SJCRH30 (cell line): ENCODE data around the gene CDX1. TPM values are rescaled to one million over a fixed set of nuclear protein-coding genes. Genes with fewer than 3 reads are reported as not detected.

Experiments used
- DNase-seq, 2 experiments: peaks; one replicate each; pipeline ENCODE4 v3.0.0-alpha.2; 2015 to 2020
- H3K27ac ChIP-seq: fragments of 250-450 bp; sonication (Bioruptor Pico); 2 replicates; pipeline ENCODE4 v1.5.1; 2020; ENCODE audit warnings: mild to moderate bottlenecking, moderate library complexity
- H3K27me3 ChIP-seq: fragments of 250-450 bp; sonication (Bioruptor Pico); 2 replicates; pipeline ENCODE4 v1.5.1; 2020; ENCODE audit warnings: mild to moderate bottlenecking, moderate library complexity
- H3K36me3 ChIP-seq: fragments of 250-450 bp; sonication (Bioruptor Pico); 2 replicates; pipeline ENCODE4 v1.5.1; 2020; ENCODE audit warnings: mild to moderate bottlenecking, moderate library complexity
- H3K4me1 ChIP-seq: fragments of 250-450 bp; sonication (Bioruptor Pico); 2 replicates; pipeline ENCODE4 v1.5.1; 2020; ENCODE audit warnings: mild to moderate bottlenecking, moderate library complexity
- H3K4me3 ChIP-seq: fragments of 250-450 bp; sonication (Bioruptor Pico); 2 replicates; pipeline ENCODE4 v1.5.1; 2020; ENCODE audit warnings: mild to moderate bottlenecking, moderate library complexity
- H3K9me3 ChIP-seq: fragments of 250-450 bp; sonication (Bioruptor Pico); replicated peaks from 2 replicates; pipeline ENCODE4 v1.5.1; 2020; ENCODE audit warnings: mild to moderate bottlenecking, moderate library complexity
- total RNA-seq: library from RNA; depleted of rRNA; stranded (reverse); fragments of >200 nt; shearing (Covaris generic); gene quantifications from 2 replicates; pipeline ENCODE4 v1.2.3, GENCODE V29; 2014

Gene CDX1
- total RNA-seq, 1 experiment from 2014 or later, result not detected

DNA sequence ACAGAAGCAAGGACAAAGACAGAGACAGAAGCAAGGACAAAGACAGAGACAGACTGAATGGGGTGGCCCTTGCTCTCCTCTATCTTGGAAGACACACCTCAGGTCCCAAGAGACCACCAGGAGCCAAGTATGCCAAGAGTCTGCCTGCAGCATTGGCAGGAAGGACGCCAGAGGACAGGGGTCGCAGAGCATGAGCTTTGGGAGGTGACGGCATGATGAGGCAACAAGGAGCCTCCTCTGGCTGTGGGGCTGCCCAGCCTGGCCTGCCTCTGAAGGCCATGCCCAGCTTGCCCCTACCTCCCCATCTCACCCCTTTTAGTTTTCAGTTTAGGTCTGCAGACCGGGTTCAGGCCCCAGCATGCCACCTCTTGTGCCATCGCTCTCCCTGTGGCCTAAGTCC, 28.6 kb upstream of the CDX1 start:
- Histone ChIP-seq H3K4me1 (peaks cover 59% of the 10 kb centered on the region), H3K36me3 (no peaks in the 10 kb centered on the region), H3K9me3 (no peaks in the 10 kb centered on the region), H3K27me3 (no peaks in the 10 kb centered on the region), H3K4me3 (no peak overlapping the region), H3K27ac (peak overlapping the region; percentile 56; the same call in 1 of the 2 replicates)
- no peak for DNase-seq

- DNase-seq, result peak; percentile 74 to 80
- no peaks in the 10 kb centered on the region for H3K27me3 ChIP-seq
- no peak overlapping the region; the same call in 1 of the 2 replicates for H3K4me3 ChIP-seq
- H3K27ac ChIP-seq, result peak overlapping the region; percentile 56; the same call in 1 of the 2 replicates
- peaks cover 66% of the 10 kb centered on the region for H3K4me1 ChIP-seq
- no peaks in the 10 kb centered on the region for H3K9me3 ChIP-seq
- H3K36me3 ChIP-seq, result no peaks in the 10 kb centered on the region
Observed at GRCh38 chr5:150138551-150139265, 27.9 kb upstream of the CDX1 start.

DNA sequence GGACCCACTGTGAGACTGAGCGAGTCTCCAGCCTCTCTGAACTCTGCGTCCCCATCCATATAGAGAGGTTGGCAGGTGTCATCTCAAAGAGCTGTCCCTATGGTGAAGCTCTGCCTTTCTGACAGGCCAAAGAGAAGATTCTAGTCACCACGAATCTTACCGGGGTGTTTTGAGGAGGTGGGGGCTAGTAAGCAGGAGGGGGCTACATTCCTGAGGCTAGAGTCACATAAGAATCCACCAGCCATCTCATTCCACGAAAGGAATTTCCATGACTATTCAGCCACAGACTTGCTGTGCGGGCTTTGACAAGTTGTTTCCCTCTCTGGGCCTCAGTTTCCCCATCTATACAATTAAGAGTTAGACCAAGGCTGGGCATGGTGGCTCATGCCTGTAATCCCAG, 27.2 kb upstream of the CDX1 start:
- H3K9me3 ChIP-seq, result no peaks in the 10 kb centered on the region
- DNase-seq, result no peak
- peaks cover 72% of the 10 kb centered on the region for H3K4me1 ChIP-seq
- H3K4me3 ChIP-seq, result no peak overlapping the region
- no peaks in the 10 kb centered on the region for H3K36me3 ChIP-seq
- H3K27ac ChIP-seq, result peak overlapping the region; percentile 56; the same call in 1 of the 2 replicates
- no peaks in the 10 kb centered on the region for H3K27me3 ChIP-seq

GRCh38 chr5:150140830-150141229, 25.7 kb upstream of the CDX1 start:
- H3K4me3 ChIP-seq, result no peak overlapping the region
- H3K36me3 ChIP-seq, result no peaks in the 10 kb centered on the region

GRCh38 chr5:150141544-150142184, 24.9 kb upstream of the CDX1 start:
- no peak for DNase-seq
- H3K27ac ChIP-seq, result peak overlapping the region; percentile 82

More at GRCh38 chr5:150140830-150141229, 25.7 kb upstream of the CDX1 start:
- H3K27me3 ChIP-seq, result no peaks in the 10 kb centered on the region
- H3K4me1 ChIP-seq, result peaks cover 78% of the 10 kb centered on the region
- peak overlapping the region; percentile 28; the same call in 1 of the 2 replicates for H3K27ac ChIP-seq
- peak in 1 of 2 experiments; percentile 42 for DNase-seq
- H3K9me3 ChIP-seq, result no peaks in the 10 kb centered on the region

GRCh38 chr5:150142185-150142958, 24.2 kb upstream of the CDX1 start:
- Histone ChIP-seq H3K9me3 (no peaks in the 10 kb centered on the region), H3K27ac (peak overlapping the region; percentile 82), H3K27me3 (no peaks in the 10 kb centered on the region), H3K4me1 (peaks cover 74% of the 10 kb centered on the region), H3K4me3 (no peak overlapping the region), H3K36me3 (no peaks in the 10 kb centered on the region)
- no peak for DNase-seq

More at GRCh38 chr5:150141544-150142184, 24.9 kb upstream of the CDX1 start:
- no peaks in the 10 kb centered on the region for H3K9me3 ChIP-seq
- no peaks in the 10 kb centered on the region for H3K27me3 ChIP-seq
- H3K4me1 ChIP-seq, result peaks cover 78% of the 10 kb centered on the region
- H3K36me3 ChIP-seq, result no peaks in the 10 kb centered on the region
- no peak overlapping the region for H3K4me3 ChIP-seq

DNA sequence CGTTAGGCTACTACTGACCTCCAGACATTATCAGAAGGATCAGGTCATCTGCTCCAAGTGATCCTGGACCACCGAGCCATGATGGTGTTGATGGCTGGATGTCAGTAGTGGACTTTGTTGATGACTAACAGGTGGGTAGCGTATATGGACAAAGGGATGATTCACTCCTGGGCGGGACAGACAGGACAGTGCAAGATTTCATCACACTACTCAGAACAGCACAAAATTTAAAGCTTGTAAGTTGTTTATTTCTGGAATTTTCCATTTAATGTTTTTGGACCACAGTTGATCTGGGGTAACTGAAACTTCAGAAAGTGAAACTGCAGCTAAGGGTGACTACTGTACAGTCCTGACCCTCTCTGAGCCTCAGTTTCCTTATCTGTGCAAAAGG, 23.6 kb upstream of the CDX1 start:
- peak; percentile 50 to 63 for DNase-seq
- Histone ChIP-seq H3K9me3 (no peaks in the 10 kb centered on the region), H3K27me3 (no peaks in the 10 kb centered on the region), H3K4me3 (no peak overlapping the region), H3K36me3 (no peaks in the 10 kb centered on the region), H3K4me1 (peaks cover 68% of the 10 kb centered on the region), H3K27ac (peak overlapping the region; percentile 82)

DNA sequence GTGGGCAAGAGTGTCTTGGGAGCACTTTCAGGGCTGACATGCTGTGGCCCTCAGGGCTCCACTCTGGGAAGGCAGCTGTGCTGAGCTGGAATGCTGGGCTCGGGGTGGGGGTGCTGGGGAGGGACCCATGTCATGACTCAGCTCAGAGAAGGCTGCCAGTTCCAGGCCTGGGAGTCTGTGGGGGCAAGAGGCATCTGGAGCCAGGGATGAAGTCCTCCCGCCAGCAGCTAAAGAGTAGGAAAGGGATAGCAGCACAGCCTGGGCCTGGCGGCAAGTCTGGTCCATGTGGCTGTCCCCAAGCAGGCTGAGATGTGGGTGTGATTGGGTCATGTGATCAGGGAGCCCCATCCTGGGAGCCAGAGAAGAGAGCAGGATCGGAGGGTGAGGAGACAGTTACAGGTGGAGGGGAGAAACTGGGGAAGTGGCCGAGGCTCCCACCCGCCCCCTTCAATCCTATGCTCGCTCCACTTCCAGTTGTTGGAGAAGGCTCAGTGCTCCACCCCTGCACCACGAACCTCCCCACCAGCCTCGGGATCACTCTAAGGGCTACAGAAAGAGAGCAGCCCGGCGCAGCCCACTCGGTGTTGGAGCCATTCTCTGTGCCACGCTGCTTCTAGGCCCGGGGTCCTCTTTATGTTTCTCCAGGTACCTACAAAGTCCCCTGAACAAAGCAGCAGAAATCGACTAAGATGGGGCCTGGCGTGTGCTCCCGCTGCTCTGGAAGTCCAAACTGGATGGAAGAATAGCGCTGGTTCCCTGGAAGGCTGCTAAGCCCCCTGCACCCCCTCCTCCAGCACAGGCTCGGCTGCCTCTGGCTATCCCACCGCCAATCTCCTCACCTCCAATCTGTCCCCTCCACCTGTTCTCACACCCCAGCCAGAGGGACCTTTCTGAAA, 23.0 kb upstream of the CDX1 start:
- Histone ChIP-seq H3K4me3 (peak overlapping the region; percentile 18), H3K27me3 (no peaks in the 10 kb centered on the region), H3K27ac (peak overlapping the region; percentile 82), H3K9me3 (no peaks in the 10 kb centered on the region), H3K36me3 (no peaks in the 10 kb centered on the region), H3K4me1 (peaks cover 62% of the 10 kb centered on the region)
- DNase-seq, result peak; percentile 79 to 88

DNA sequence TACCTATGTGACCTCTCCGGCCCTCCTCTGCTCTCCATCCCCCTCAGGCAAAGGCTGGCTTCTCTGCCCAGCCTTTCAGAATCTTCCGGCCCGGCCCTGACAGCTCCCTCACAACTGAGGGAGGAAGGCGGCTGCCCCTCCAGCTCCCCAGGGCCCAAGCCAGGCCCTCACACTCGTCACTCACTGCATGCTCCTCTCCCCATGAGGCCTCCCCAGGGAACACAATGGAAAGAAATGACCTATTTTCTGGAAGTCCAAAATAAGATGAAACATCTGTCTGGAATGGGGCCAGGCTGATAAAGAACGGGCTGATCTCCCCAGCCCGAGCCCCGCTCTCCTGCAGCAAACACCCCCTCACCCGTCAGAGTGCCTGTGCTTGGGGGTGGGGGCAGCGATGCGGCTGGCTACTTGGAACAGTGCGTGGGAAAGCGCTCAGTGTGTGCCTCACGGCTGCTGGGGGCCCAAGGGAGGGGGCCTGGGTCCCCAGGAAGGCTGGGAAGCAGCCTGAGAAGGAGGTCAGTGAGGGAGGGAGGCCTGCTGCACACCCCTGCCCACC, 22.3 kb upstream of the CDX1 start:
- peak overlapping the region; percentile 18 for H3K4me3 ChIP-seq
- no peaks in the 10 kb centered on the region for H3K9me3 ChIP-seq
- H3K36me3 ChIP-seq, result no peaks in the 10 kb centered on the region
- peak overlapping the region; percentile 82 for H3K27ac ChIP-seq
- DNase-seq, result peak; percentile 39 to 45
- no peaks in the 10 kb centered on the region for H3K27me3 ChIP-seq
- peaks cover 54% of the 10 kb centered on the region for H3K4me1 ChIP-seq

DNA sequence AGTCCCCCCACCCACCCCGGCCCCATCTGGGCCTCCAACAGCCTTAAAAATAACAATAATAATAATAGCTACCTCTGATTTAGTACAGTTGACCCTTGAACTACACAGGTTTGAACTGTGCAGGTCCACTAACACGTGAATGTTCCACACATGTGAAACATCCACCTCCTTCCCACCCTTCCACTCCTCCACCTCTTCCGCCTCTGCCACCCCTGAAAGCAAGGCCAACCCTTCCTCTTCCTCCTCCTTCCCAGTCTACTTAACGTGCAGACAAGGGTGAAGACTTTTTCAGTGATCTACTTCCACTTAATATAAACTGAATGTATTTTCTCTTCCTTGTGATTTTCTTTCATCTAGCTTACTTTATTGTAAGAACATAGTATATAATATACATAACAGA, 21.7 kb upstream of the CDX1 start:
- no peak for DNase-seq

DNA sequence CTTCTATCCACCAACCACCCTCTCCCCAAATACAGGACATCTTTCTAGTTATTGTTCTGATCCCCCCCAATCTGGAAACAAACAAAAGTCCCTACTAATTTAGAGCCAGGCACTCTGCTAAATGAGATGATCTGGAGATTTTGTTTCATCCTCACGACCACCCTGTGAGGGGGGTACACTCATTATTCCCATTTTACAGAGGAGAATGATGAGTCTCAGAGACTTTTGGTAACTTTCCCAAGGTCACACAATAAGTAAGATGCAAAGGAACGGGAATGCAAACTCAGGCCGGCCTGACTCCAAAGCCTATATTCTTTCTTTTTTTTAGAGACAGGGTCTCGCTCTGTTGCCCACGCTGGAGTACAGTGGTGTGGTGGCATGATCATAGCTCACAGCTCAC, 20.3 kb upstream of the CDX1 start:
- DNase-seq, result no peak
- Histone ChIP-seq H3K9me3 (no peaks in the 10 kb centered on the region), H3K4me1 (peaks cover 41% of the 10 kb centered on the region), H3K4me3 (no peak overlapping the region), H3K27me3 (no peaks in the 10 kb centered on the region), H3K27ac (no peak overlapping the region), H3K36me3 (no peaks in the 10 kb centered on the region)

More for the DNA sequence above, 21.7 kb upstream of the CDX1 start:
- no peak overlapping the region for H3K4me3 ChIP-seq
- no peaks in the 10 kb centered on the region for H3K27me3 ChIP-seq
- H3K4me1 ChIP-seq, result peaks cover 50% of the 10 kb centered on the region
- H3K27ac ChIP-seq, result no peak overlapping the region
- H3K9me3 ChIP-seq, result no peaks in the 10 kb centered on the region
- no peaks in the 10 kb centered on the region for H3K36me3 ChIP-seq

- no peak overlapping the region for H3K4me3 ChIP-seq
- H3K36me3 ChIP-seq, result no peaks in the 10 kb centered on the region
- no peaks in the 10 kb centered on the region for H3K9me3 ChIP-seq
- peaks cover 33% of the 10 kb centered on the region for H3K4me1 ChIP-seq
- no peak overlapping the region for H3K27ac ChIP-seq
- no peak for DNase-seq
- no peaks in the 10 kb centered on the region for H3K27me3 ChIP-seq
Observed at GRCh38 chr5:150146862-150147601, 19.5 kb upstream of the CDX1 start.

DNA sequence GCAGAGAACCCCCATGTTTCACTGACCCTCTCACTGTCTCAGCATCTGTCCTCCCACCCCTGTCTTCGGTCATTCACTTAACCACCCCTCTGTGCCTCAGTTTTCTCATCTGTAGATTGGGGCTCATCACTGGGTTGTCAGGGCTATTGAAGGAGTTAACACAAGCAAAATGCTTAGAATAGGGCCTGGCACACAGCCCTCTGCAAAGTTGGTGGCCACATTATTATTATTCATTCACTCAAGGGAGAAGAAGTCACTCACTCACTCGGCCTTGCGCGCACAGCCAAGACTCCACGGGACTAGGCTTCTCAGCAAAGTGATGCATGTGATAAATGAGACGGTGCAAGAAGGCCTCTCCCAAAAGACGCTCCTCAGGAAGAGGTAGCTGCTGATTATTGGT, 18.9 kb upstream of the CDX1 start:
- H3K9me3 ChIP-seq, result no peaks in the 10 kb centered on the region

More for the DNA sequence above, 18.9 kb upstream of the CDX1 start:
- H3K4me1 ChIP-seq, result peaks cover 27% of the 10 kb centered on the region
- DNase-seq, result no peak
- H3K4me3 ChIP-seq, result no peak overlapping the region
- H3K36me3 ChIP-seq, result no peaks in the 10 kb centered on the region
- no peak overlapping the region for H3K27ac ChIP-seq
- H3K27me3 ChIP-seq, result no peaks in the 10 kb centered on the region
